Esophagus (tissue), 2 donors: ENCODE measurements around the gene SMC1B. TPM values are rescaled to one million over a fixed set of nuclear protein-coding genes. Genes with fewer than 3 reads are reported as not detected.
"Not testable (repeated sequence)": the region's sequence is repeated elsewhere in the genome, so short reads cannot be mapped to it uniquely, and the experiment has no call there.

Experiments
- H3K27ac ChIP-seq, 2 donors: one replicate each; pipeline ENCODE4 v1.5.1; 2013; ENCODE audit warnings: low read depth in 2 of 2, mild to moderate bottlenecking in 2 of 2, inconsistent platforms in 1 of 2, low read length in 1 of 2, moderate library complexity in 1 of 2
- H3K27me3 ChIP-seq, 2 donors: one replicate each; pipeline ENCODE4 v1.6.1; 2013; ENCODE audit warnings: low read length in 2 of 2, control low read depth in 1 of 2, mild to moderate bottlenecking in 1 of 2; ENCODE audit not compliant: insufficient read depth in 2 of 2, control insufficient read depth in 1 of 2
- H3K36me3 ChIP-seq, 2 donors: one replicate each; pipeline ENCODE4 v1.6.1; 2013; ENCODE audit warnings: low read length in 1 of 2; ENCODE audit not compliant: control insufficient read depth in 2 of 2, insufficient read depth in 2 of 2
- H3K4me1 ChIP-seq, 2 donors: one replicate each; pipeline ENCODE4 v1.6.1; 2013; ENCODE audit warnings: low read length in 1 of 2; ENCODE audit not compliant: control insufficient read depth in 2 of 2, insufficient read depth in 2 of 2
- H3K4me3 ChIP-seq, 2 donors: one replicate each; pipeline ENCODE4 v1.5.1; 2013; ENCODE audit warnings: low read length in 2 of 2, mild to moderate bottlenecking in 2 of 2, low read depth in 1 of 2, moderate library complexity in 1 of 2
- H3K9me3 ChIP-seq, 2 donors: one replicate each; pipeline ENCODE4 v1.6.1; 2013; ENCODE audit warnings: mild to moderate bottlenecking in 2 of 2, low read depth in 1 of 2, low read length in 1 of 2, moderate library complexity in 1 of 2; ENCODE audit not compliant: control insufficient read depth in 2 of 2, insufficient read depth in 1 of 2
- WGBS, 2 donors: extraction: QIAGEN DNeasy Blood & Tissue Kit; methylation state at CpG; one replicate each; pipeline ENCODE4 v1.1.7; 2013; 5-methylcytosine and 5-hydroxymethylcytosine counted together
- polyA plus RNA-seq, 2 donors: library from polyadenylated mRNA; stranded (reverse); fragments of 200-250 nt; gene quantifications; one replicate each; pipeline ENCODE4 v1.2.3, GENCODE V29; 2013
- donor health status: healthy with polysubstance abuse.
- donor health status: Bipolar disorder and iron deficiency.

SMC1B gene
- polyA plus RNA-seq, 2 donors = 0.04 TPM; not detected in 1

DNA sequence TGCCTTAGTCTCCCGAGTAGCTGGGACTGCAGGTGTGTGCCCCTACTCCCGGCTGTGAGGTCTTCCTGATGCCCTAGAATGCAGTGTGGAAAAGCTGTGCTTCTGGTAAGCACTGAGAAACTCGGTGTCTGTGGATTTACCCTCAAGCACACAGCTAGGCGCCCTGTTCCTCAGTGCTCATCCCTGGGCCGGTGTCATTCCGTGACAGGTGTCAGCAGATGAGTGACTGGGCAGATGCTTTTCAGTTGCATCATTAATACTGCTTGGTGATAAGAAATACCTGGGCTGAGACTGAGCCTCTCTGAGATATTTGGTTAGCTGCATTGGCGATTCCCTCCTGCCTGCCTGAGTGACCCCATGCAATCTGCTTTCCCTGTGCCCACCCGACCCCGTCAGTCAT lies 81.9 kb downstream of the SMC1B start:
- Histone ChIP-seq H3K4me3 (no peak overlapping the region), H3K36me3 (peaks cover 4 to 22% of the 10 kb centered on the region in 2 donors), H3K4me1 (peaks cover 2 to 6% of the 10 kb centered on the region in 2 donors), H3K9me3 (no peaks in the 10 kb centered on the region), H3K27ac (no peak overlapping the region), H3K27me3 (no peaks in the 10 kb centered on the region)
- 87 to 93% methylated on average over 9 of the region's 9 CpGs for WGBS, 2 donors

DNA sequence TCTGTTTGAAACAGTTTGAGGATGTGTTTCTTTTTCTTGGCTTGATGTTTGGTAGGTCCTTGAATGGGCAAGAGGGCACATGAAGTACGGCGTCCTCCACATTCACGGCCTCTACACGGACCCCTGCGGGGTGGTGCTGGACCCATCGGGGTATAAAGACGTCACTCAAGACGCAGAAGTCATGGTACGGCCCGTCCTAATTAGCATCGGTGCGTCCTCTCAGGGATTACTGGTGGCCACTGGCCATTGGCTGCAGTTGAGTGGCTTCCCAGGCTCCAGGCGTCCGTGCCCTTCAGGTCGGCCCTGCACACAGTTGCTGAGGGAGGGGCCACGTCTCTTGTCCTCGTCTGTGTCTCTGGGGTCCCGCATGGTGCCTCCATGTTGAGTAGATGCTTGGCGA lies 82.9 kb downstream of the SMC1B start:
- WGBS, 2 donors = 91 to 94% methylated on average over 19 of the region's 19 CpGs
- Histone ChIP-seq H3K4me1 (peaks cover 2 to 5% of the 10 kb centered on the region in 2 donors), H3K36me3 (peaks cover 4 to 23% of the 10 kb centered on the region in 2 donors)

GRCh38 chr22:45329530-45329936 lies 83.9 kb downstream of the SMC1B start:
- H3K4me1 ChIP-seq = no peaks in the 10 kb centered on the region
- no peaks in the 10 kb centered on the region for H3K27me3 ChIP-seq
- H3K9me3 ChIP-seq = no peaks in the 10 kb centered on the region
- H3K27ac ChIP-seq = no peak overlapping the region
- peaks cover 4 to 20% of the 10 kb centered on the region in 2 donors for H3K36me3 ChIP-seq
- no peak overlapping the region for H3K4me3 ChIP-seq
- WGBS, 2 donors = 81 to 82% methylated on average over 12 of the region's 12 CpGs

More for the DNA sequence above, 82.9 kb downstream of the SMC1B start:
- no peak overlapping the region for H3K4me3 ChIP-seq
- no peak overlapping the region for H3K27ac ChIP-seq
- no peaks in the 10 kb centered on the region for H3K9me3 ChIP-seq
- H3K27me3 ChIP-seq = no peaks in the 10 kb centered on the region

- Histone ChIP-seq H3K4me3 (no peak overlapping the region), H3K27ac (no peak overlapping the region), H3K27me3 (no peaks in the 10 kb centered on the region), H3K9me3 (no peaks in the 10 kb centered on the region), H3K4me1 (no peaks in the 10 kb centered on the region), H3K36me3 (peaks cover 4 to 20% of the 10 kb centered on the region in 2 donors)
- WGBS, 2 donors = 69 to 77% methylated on average over 8 of the region's 8 CpGs
Measured at GRCh38 chr22:45328822-45329529, 84.4 kb downstream of the SMC1B start.

GRCh38 chr22:45328261-45328660 lies 85.1 kb downstream of the SMC1B start:
- H3K4me1 ChIP-seq, H3K27me3 ChIP-seq, H3K27ac ChIP-seq, H3K4me3 ChIP-seq, H3K9me3 ChIP-seq: not testable (repeated sequence)
- WGBS, 2 donors = 85 to 94% methylated on average over 7 of the region's 8 CpGs
- peaks cover 7 to 26% of the 10 kb centered on the region in 2 donors for H3K36me3 ChIP-seq

- Histone ChIP-seq H3K36me3 (peaks cover 6 to 23% of the 10 kb centered on the region in 2 donors), H3K4me3 (no peak overlapping the region), H3K4me1 (no peaks in the 10 kb centered on the region), H3K27ac (no peak overlapping the region), H3K9me3 (no peaks in the 10 kb centered on the region), H3K27me3 (no peaks in the 10 kb centered on the region)
- WGBS, 2 donors = 79 to 86% methylated on average over 12 of the region's 12 CpGs
Measured at GRCh38 chr22:45324311-45324711, 89.1 kb downstream of the SMC1B start.

DNA sequence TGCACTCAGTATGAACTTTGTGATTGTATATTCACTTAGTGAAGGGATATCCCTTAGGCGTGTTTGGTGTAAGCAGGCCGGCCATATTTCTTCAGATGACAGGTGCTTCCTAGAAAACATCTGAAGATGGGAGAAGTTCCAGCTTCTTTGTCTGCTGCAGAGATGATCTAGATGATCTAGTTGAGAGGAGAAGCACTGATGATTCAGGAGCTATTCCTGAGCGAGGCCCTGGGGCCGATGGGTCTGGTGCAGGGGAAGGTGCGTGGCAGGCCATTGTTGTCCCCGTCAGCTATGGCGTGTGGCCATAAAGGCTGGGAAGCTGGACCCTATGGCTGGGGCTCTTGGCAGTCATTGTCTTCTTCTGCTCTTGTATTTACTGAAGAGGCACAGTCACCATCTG lies 89.7 kb downstream of the SMC1B start:
- Histone ChIP-seq H3K36me3 (peaks cover 6 to 23% of the 10 kb centered on the region in 2 donors), H3K9me3 (no peaks in the 10 kb centered on the region), H3K4me3 (no peak overlapping the region), H3K27ac (no peak overlapping the region), H3K4me1 (peaks cover 0 to 1% of the 10 kb centered on the region in 2 donors), H3K27me3 (no peaks in the 10 kb centered on the region)
- WGBS, 2 donors = 72 to 87% methylated on average over 7 of the region's 7 CpGs

DNA sequence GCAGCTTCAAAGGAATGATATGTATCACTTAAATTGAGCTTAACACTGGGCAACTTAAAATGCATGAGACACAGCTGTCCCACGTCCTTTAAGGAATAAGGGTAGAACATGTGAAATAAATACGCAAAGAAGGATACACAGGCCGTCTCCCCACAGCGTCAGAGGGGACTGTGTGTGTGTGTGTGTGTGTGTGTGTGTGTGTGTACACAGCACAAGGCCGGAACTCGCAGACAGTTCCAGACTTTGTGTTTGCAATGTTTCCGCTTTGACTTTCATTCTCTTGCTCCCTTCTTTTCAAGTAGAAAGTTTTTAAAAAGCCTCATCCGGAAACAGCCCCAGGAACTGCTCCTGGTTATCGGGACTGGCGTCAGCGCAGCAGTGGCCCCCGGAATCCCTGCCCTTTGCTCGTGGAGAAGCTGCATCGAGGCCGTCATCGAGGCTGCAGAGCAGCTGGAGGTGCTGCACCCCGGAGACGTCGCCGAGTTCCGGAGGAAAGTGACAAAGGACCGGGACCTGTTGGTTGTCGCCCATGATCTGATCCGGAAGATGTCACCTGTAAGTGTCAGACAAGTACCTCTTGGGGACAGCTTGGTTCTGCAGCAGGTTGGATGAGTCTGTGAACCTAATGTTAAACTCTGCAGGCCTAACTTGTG lies 90.4 kb downstream of the SMC1B start:
- WGBS, 2 donors = 89 to 91% methylated on average over 24 of the region's 24 CpGs
- Histone ChIP-seq H3K36me3 (peaks cover 6 to 23% of the 10 kb centered on the region in 2 donors), H3K4me1 (peaks cover 0 to 2% of the 10 kb centered on the region in 2 donors)

DNA sequence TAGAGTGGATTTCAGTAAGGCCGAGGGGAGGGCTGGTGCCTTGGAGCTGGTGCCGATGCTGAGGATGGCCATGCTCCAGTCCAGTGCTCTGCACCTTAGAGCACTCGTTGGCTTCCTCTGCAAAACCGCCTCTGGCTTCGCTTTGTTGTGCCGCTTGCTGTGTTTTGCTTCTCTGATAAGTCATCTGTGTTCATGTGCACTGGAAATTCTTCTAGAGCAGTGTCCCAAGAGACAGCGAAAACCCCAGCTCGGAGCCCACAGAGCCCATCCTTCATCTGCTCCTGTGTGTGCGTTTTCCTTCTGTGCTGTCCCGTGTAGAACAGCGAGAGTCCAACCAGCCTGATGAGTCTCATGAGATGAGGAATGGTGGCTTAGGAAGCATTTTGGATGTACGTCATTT lies 91.6 kb downstream of the SMC1B start:
- WGBS, 2 donors = 82 to 85% methylated on average over 12 of the region's 12 CpGs
- Histone ChIP-seq H3K27ac (no peak overlapping the region), H3K9me3 (no peaks in the 10 kb centered on the region), H3K36me3 (peaks cover 6 to 15% of the 10 kb centered on the region in 2 donors), H3K27me3 (no peaks in the 10 kb centered on the region), H3K4me1 (peaks cover 3 to 6% of the 10 kb centered on the region in 2 donors), H3K4me3 (no peak overlapping the region)

More for the DNA sequence above, 90.4 kb downstream of the SMC1B start:
- Histone ChIP-seq H3K4me3 (no peak overlapping the region), H3K27ac (no peak overlapping the region), H3K27me3 (no peaks in the 10 kb centered on the region), H3K9me3 (no peaks in the 10 kb centered on the region)
